Activated naive CD8-positive, alpha-beta T cell treated with anti-CD3 and anti-CD28 coated beads, Interleukin-2, amount 10 ng/mL, durations not matched to agents 7 days and 5 days (primary cell): ENCODE data around the gene IFIT5. TPM values are rescaled to one million over a fixed set of nuclear protein-coding genes. Genes with fewer than 3 reads are reported as not detected.
"Not testable (repeated sequence)": the region's sequence is repeated elsewhere in the genome, so short reads cannot be mapped to it uniquely, and the experiment has no call there.

ENCODE experiments used
- ATAC-seq: fragments of 150-1000 bp; cut with Tn5 transposase; one replicate; pipeline ENCODE4 v1.10.0; 2021; ENCODE audit warnings: low read depth, moderate library complexity
- POLR2A ChIA-PET: fragments of 350-600 bp; sonication (Branson Sonifier 250); formaldehyde crosslinking; loops from one replicate; lab custom pipeline; 2021; ENCODE audit warnings: antibody characterized with exemption; lab: Charles Lee
- DNase-seq: peaks from one replicate; pipeline ENCODE4 v3.0.0; 2021
- H3K27ac Mint-ChIP-seq: one replicate; pipeline ENCODE4 v1.8.0; 2022; ENCODE audit warnings: mild to moderate bottlenecking, mixed read lengths
- H3K27me3 Mint-ChIP-seq: one replicate; pipeline ENCODE4 v1.8.0; 2022; ENCODE audit warnings: mild to moderate bottlenecking, moderate library complexity, mixed read lengths
- H3K36me3 Mint-ChIP-seq: one replicate; pipeline ENCODE4 v1.8.0; 2021; ENCODE audit warnings: mild to moderate bottlenecking, mixed read lengths
- H3K4me1 Mint-ChIP-seq: one replicate; pipeline ENCODE4 v1.8.0; 2021; ENCODE audit warnings: mixed read lengths
- H3K4me3 Mint-ChIP-seq: one replicate; pipeline ENCODE4 v1.8.0; 2022; ENCODE audit warnings: mild to moderate bottlenecking, moderate library complexity, mixed read lengths
- H3K9me3 Mint-ChIP-seq: one replicate; pipeline ENCODE4 v1.8.0; 2021; ENCODE audit warnings: mixed read lengths
- total RNA-seq, 2 experiments: library from RNA; stranded (reverse); gene quantifications; one replicate each; pipeline ENCODE4 v1.2.3, GENCODE V29; 2021

IFIT5 gene
- total RNA-seq, 2 experiments from 2014 or later = 30.7 to 32.2 TPM

GRCh38 chr10:89403043-89403442 is 11.3 kb upstream of the IFIT5 start:
- H3K27ac Mint-ChIP-seq = no peak overlapping the region
- POLR2A ChIA-PET = interaction anchor here (0.6 to 2.8 kb wide), 5 partner anchors 9 to 319 kb away, joined by 3 to 12 read pairs (median 4); partner anchors contain the start of genes IFIT1 and IFIT5

DNA sequence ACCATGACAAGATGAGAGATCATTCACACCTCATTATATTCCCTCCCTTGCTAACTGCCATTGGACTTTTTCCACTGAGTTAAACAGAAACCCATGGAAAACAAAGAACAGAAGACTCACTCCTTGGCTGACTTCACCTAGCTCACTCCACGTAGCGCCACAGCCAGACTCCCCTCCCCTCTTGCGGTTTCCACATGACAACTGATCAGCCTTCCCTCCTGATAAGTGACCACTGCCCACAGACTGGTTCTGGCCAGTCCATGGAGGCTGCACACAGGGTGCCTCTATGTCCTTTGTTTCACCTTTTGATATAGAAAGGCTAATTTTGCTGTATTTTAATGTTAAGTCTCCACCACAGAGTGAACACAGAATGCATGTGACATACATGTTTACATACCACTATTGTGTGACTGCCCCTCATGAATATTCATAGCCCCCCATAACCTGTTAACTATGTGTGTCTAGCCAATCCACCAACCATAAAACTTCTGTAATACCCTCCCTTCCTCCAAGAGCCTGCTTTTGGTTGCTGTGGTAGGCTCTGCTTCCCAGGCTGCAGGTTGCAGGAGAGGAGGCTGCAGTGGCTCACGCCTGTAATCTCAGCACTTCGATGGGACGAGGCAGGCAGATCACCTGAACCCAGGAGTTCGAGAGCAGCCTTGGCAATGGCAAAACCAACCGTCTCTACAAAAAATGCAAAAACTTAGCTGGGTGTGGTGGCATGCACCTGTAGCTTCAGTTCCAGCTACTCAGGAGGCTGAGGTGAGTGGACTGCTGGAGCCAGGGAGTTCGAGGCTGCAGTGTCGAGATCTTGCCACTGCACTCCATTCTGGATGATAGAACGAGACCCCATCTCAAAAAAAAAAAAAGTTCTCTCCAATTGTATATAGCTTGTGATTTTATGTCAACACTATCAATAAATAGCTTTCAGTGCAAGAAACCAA is 10.0 kb upstream of the IFIT5 start:
- POLR2A ChIA-PET = interaction anchor here (1.0 kb wide), 1 partner anchor 8 kb away, joined by 3 read pairs; no protein-coding TSS in a partner anchor
- Mint-ChIP-seq H3K27ac (no peak overlapping the region), H3K27me3 (no peaks in the 10 kb centered on the region), H3K36me3 (peaks cover 92% of the 10 kb centered on the region), H3K9me3 (peaks cover 10% of the 10 kb centered on the region), H3K4me3 (no peak overlapping the region), H3K4me1 (peaks cover 15% of the 10 kb centered on the region)
- ATAC-seq (no peak), DNase-seq (no peak)

More at GRCh38 chr10:89403043-89403442, 11.3 kb upstream of the IFIT5 start:
- Mint-ChIP-seq H3K27me3 (no peaks in the 10 kb centered on the region), H3K4me1 (peaks cover 27% of the 10 kb centered on the region), H3K36me3 (peaks cover 92% of the 10 kb centered on the region), H3K9me3 (peaks cover 3% of the 10 kb centered on the region), H3K4me3 (no peak overlapping the region)
- no peak for DNase-seq
- no peak for ATAC-seq

DNA sequence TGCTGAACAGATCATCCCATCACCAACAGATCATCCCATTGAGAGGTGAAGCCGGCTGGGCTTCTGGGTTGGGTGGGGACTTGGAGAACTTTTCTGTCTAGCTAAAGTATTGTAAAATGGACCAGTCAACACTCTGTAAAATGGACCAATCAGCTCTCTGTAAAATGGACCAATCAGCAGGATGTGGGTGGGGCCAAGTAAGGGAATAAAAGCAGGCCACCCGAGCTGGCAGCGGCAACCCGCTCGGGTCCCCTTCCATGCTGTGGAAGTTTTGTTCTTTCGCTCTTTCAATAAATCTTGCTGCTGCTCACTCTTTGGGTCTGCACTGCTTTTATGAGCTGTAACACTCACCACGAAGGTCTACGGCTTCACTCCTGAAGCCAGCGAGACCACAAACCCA is 8.2 kb upstream of the IFIT5 start:
- not testable (repeated sequence) for H3K4me3 Mint-ChIP-seq, ATAC-seq, H3K27me3 Mint-ChIP-seq, DNase-seq
- Mint-ChIP-seq H3K27ac (peak overlapping the region; percentile 5), H3K4me1 (peaks cover 11% of the 10 kb centered on the region), H3K36me3 (peaks cover 93% of the 10 kb centered on the region), H3K9me3 (peaks cover 13% of the 10 kb centered on the region)
- POLR2A ChIA-PET = interaction anchor here (0.6 to 1.0 kb wide), 2 partner anchors 8 to 298 kb away, joined by 3 read pairs; partner anchors contain the start of gene IFIT5

DNA sequence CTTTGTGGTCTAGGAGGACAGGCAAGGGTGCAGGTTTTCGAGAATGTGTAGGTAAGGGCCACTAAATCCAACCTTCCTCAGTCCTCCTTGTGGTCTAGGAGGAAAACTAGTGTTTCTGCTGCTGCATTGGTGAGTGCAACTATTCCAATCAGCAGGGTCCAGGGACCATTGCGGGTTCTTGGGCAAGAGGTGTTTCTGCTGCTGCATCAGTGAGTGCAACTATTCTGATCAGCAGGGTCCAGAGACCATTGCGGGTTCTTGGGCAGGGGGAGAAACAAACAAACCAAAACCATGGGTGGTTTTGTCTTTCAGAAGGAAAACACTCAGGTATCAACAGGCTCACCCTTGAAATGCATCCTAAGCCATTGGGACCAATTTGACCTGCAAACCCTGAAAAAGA is 6.6 kb upstream of the IFIT5 start:
- H3K4me1 Mint-ChIP-seq = peaks cover 15% of the 10 kb centered on the region
- peaks cover 92% of the 10 kb centered on the region for H3K36me3 Mint-ChIP-seq
- H3K27me3 Mint-ChIP-seq, H3K27ac Mint-ChIP-seq, POLR2A ChIA-PET, DNase-seq, H3K4me3 Mint-ChIP-seq, ATAC-seq: not testable (repeated sequence)
- H3K9me3 Mint-ChIP-seq = peaks cover 19% of the 10 kb centered on the region

- peaks cover 77% of the 10 kb centered on the region for H3K36me3 Mint-ChIP-seq
- POLR2A ChIA-PET = not testable (repeated sequence)
Measured at GRCh38 chr10:89409282-89409681, 5.1 kb upstream of the IFIT5 start.

DNA sequence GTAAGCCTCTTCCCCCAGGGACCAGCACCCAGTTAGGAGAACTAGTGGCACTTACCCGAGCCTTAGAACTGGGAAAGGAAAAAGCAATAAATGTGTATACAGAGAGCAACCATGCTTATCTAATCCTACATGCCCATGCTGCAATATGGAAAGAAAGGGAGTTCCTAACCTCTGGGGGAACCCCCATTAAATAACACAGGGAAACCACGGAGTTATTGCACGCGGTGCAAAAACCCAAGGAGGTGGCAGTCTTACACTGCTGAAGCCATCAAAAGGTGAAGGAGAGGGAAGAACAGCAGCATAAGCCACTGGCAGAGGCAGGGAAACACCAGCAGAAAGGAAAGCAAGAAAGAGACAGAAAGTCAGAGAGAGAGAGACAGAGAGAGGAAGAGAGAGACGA is 3.8 kb upstream of the IFIT5 start:
- POLR2A ChIA-PET, H3K4me3 Mint-ChIP-seq, ATAC-seq, H3K27me3 Mint-ChIP-seq, DNase-seq: not testable (repeated sequence)
- peaks cover 19% of the 10 kb centered on the region for H3K9me3 Mint-ChIP-seq
- H3K4me1 Mint-ChIP-seq = peaks cover 20% of the 10 kb centered on the region
- peaks cover 68% of the 10 kb centered on the region for H3K36me3 Mint-ChIP-seq
- peak overlapping the region; percentile 78 for H3K27ac Mint-ChIP-seq

More at GRCh38 chr10:89409282-89409681, 5.1 kb upstream of the IFIT5 start:
- H3K27ac Mint-ChIP-seq, H3K27me3 Mint-ChIP-seq, DNase-seq, H3K4me3 Mint-ChIP-seq, ATAC-seq: not testable (repeated sequence)
- Mint-ChIP-seq H3K4me1 (peaks cover 17% of the 10 kb centered on the region), H3K9me3 (peaks cover 19% of the 10 kb centered on the region)

GRCh38 chr10:89411135-89411534 is 3.2 kb upstream of the IFIT5 start:
- POLR2A ChIA-PET = not testable (repeated sequence)

GRCh38 chr10:89412276-89412675 is 2.1 kb upstream of the IFIT5 start:
- H3K27me3 Mint-ChIP-seq, ATAC-seq: not testable (repeated sequence)
- DNase-seq = peak; percentile 49
- H3K9me3 Mint-ChIP-seq = peaks cover 16% of the 10 kb centered on the region
- H3K36me3 Mint-ChIP-seq = peaks cover 64% of the 10 kb centered on the region
- H3K4me1 Mint-ChIP-seq = peaks cover 28% of the 10 kb centered on the region
- H3K4me3 Mint-ChIP-seq = peak overlapping the region; percentile 69
- POLR2A ChIA-PET = interaction anchor here (0.8 to 6.9 kb wide), 11 partner anchors 9 to 422 kb away, joined by 3 to 170 read pairs (median 8); partner anchors contain the start of genes FAS, IFIT1, IFIT2 and IFIT3
- H3K27ac Mint-ChIP-seq = peak overlapping the region; percentile 87

More at GRCh38 chr10:89411135-89411534, 3.2 kb upstream of the IFIT5 start:
- H3K4me3 Mint-ChIP-seq, DNase-seq, H3K27ac Mint-ChIP-seq, H3K27me3 Mint-ChIP-seq, ATAC-seq: not testable (repeated sequence)
- Mint-ChIP-seq H3K36me3 (peaks cover 66% of the 10 kb centered on the region), H3K4me1 (peaks cover 23% of the 10 kb centered on the region), H3K9me3 (peaks cover 19% of the 10 kb centered on the region)

- peak overlapping the region; percentile 100 for H3K4me3 Mint-ChIP-seq
- no peak for DNase-seq
- peaks cover 13% of the 10 kb centered on the region for H3K9me3 Mint-ChIP-seq
- peaks cover 39% of the 10 kb centered on the region for H3K4me1 Mint-ChIP-seq
- POLR2A ChIA-PET = interaction anchor here (1.1 to 6.9 kb wide), 17 partner anchors 11 to 1595 kb away, joined by 3 to 170 read pairs (median 8); partner anchors contain the start of genes ATAD1, FAS, IFIT1 and IFIT2
- H3K27ac Mint-ChIP-seq = peak overlapping the region; percentile 98
- H3K36me3 Mint-ChIP-seq = peaks cover 59% of the 10 kb centered on the region
- no peaks in the 10 kb centered on the region for H3K27me3 Mint-ChIP-seq
- ATAC-seq = no peak
Measured at GRCh38 chr10:89413398-89413912, 913 bp upstream of the IFIT5 start.

GRCh38 chr10:89414879-89415821 is 782 bp downstream of the IFIT5 start:
- ATAC-seq (peak; percentile 34), DNase-seq (no peak)
- POLR2A ChIA-PET = interaction anchor here (0.8 to 6.9 kb wide), 14 partner anchors 9 to 1597 kb away, joined by 3 to 170 read pairs (median 8); partner anchors contain the start of genes ATAD1, IFIT1, IFIT2 and IFIT3
- Mint-ChIP-seq H3K4me1 (peaks cover 45% of the 10 kb centered on the region), H3K27me3 (no peaks in the 10 kb centered on the region), H3K4me3 (peak overlapping the region; percentile 100), H3K27ac (peak overlapping the region; percentile 98), H3K36me3 (peaks cover 45% of the 10 kb centered on the region), H3K9me3 (peaks cover 9% of the 10 kb centered on the region)

GRCh38 chr10:89416465-89416864 is 2.1 kb downstream of the IFIT5 start:
- Mint-ChIP-seq H3K27ac (peak overlapping the region; percentile 98), H3K27me3 (no peaks in the 10 kb centered on the region), H3K36me3 (peaks cover 44% of the 10 kb centered on the region), H3K4me3 (peak overlapping the region; percentile 100), H3K9me3 (peaks cover 6% of the 10 kb centered on the region), H3K4me1 (peaks cover 50% of the 10 kb centered on the region)
- ATAC-seq (no peak), DNase-seq (no peak)
- POLR2A ChIA-PET = interaction anchor here (1.0 to 6.9 kb wide), 3 partner anchors 24 to 284 kb away, joined by 3 to 170 read pairs (median 4); partner anchors contain the start of genes IFIT1, IFIT3 and KIF20B

GRCh38 chr10:89419548-89419947 is 5.2 kb downstream of the IFIT5 start:
- Mint-ChIP-seq H3K4me1 (peaks cover 48% of the 10 kb centered on the region), H3K36me3 (peaks cover 34% of the 10 kb centered on the region), H3K4me3 (peak overlapping the region; percentile 71), H3K27me3 (no peaks in the 10 kb centered on the region), H3K27ac (no peak overlapping the region), H3K9me3 (no peaks in the 10 kb centered on the region)
- DNase-seq (no peak), ATAC-seq (no peak)
- POLR2A ChIA-PET = no interaction called here
